ENCODE measurements around the gene FKTN. TPM values are rescaled to one million over a fixed set of nuclear protein-coding genes. Genes with fewer than 3 reads are reported as not detected.
A peak's percentile ranks its signal among the peaks of the same experiment; 100 is the strongest.
"Not testable (repeated sequence)": the region's sequence is repeated elsewhere in the genome, so short reads cannot be mapped to it uniquely, and the experiment has no call there.

Gene FKTN
- total RNA-seq, 2 donors from 2014 or later, result 11.7 to 20.8 TPM

DNA sequence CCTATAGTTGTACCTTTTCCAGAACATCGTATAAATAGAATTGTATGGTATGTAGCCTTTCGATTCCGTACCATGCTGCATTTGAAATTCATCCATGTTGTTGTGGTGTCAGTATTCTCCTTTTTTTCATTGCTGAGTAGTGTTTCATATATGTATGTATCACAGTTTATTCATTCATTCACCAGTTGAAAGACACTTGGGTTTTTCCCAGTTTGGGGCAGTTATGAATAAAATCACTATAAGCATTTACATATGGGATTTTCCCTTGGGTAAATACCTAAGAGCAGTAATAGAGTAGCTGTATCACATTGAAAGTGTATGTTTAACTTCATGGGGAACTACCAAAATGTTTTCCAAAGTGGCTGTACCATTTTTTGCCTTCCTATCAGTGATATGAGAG is 16.1 kb upstream of the FKTN start:
- 100% methylated on average over 3 of the region's 3 CpGs; no CpG with 5 or more reads in 1 of the 2 experiments for WGBS, 2 experiments (ENCODE audit: insufficient coverage in 1 of 2, insufficient read length in 1 of 2)
- peaks cover 44% of the 10 kb centered on the region for H3K36me3 Mint-ChIP-seq (ENCODE audit: low read depth)

DNA sequence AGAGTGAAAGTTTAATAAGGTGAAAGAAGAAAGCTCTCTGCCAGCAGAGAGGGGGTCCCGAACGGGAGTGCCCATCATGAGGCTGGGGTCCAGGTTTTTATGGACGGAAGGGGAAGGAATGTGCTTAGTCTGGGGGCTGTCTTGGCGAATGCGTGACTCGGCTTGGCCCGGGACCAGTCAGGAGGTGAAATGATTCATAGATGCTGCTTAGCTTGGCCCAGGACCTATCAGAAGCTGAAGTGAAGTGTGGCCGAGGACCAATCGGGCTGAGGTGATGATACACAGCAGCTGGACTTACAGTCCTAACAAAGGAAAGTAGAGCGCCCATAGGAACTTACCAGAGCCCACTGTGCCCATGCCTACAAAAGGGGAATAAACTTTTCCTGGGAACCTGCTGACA is 3.9 kb upstream of the FKTN start:
- no peak overlapping the region for H3K9ac ChIP-seq (ENCODE audit: extremely low read depth, low read length, poor library complexity, severe bottlenecking)
- WGBS, 2 experiments (ENCODE audit: insufficient coverage in 1 of 2, insufficient read length in 1 of 2), result 91 to 93% methylated on average over 6 to 10 of the region's 10 CpGs
- Mint-ChIP-seq H3K4me1 (peaks cover 11% of the 10 kb centered on the region), H3K4me3 (no peak overlapping the region), H3K9me3 (no peaks in the 10 kb centered on the region), H3K36me3 (ENCODE audit: low read depth) (no peaks in the 10 kb centered on the region), H3K27me3 (ENCODE audit: insufficient read depth) (peaks cover 15% of the 10 kb centered on the region), H3K27ac (peak overlapping the region; percentile 16)
- peaks cover 3% of the 10 kb centered on the region for H3K4me1 ChIP-seq (ENCODE audit: control insufficient read depth, insufficient read depth, low read length)
- no peaks in the 10 kb centered on the region for H3K9me3 ChIP-seq (ENCODE audit: control insufficient read depth, low read length)
- DNase-seq, result peak; percentile 48
- H3K36me3 ChIP-seq (ENCODE audit: control insufficient read depth, insufficient read depth, low read length), result no peaks in the 10 kb centered on the region
- TF ChIP-seq, protein P1, sequence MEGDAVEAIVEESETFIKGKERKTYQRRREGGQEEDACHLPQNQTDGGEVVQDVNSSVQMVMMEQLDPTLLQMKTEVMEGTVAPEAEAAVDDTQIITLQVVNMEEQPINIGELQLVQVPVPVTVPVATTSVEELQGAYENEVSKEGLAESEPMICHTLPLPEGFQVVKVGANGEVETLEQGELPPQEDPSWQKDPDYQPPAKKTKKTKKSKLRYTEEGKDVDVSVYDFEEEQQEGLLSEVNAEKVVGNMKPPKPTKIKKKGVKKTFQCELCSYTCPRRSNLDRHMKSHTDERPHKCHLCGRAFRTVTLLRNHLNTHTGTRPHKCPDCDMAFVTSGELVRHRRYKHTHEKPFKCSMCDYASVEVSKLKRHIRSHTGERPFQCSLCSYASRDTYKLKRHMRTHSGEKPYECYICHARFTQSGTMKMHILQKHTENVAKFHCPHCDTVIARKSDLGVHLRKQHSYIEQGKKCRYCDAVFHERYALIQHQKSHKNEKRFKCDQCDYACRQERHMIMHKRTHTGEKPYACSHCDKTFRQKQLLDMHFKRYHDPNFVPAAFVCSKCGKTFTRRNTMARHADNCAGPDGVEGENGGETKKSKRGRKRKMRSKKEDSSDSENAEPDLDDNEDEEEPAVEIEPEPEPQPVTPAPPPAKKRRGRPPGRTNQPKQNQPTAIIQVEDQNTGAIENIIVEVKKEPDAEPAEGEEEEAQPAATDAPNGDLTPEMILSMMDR (conservative IDR thresholded peaks at IDR 0.05), result no peak
- H3K4me3 ChIP-seq (ENCODE audit: low read length), result no peak overlapping the region
- peaks cover 6% of the 10 kb centered on the region for H3K27me3 ChIP-seq (ENCODE audit: control insufficient read depth, insufficient read depth, low read length, poor library complexity, severe bottlenecking)
- no peak overlapping the region for H3K27ac ChIP-seq (ENCODE audit: low read depth, low read length)

More for the DNA sequence above, 16.1 kb upstream of the FKTN start:
- no peaks in the 10 kb centered on the region for H3K27me3 ChIP-seq (ENCODE audit: control insufficient read depth, insufficient read depth, low read length, poor library complexity, severe bottlenecking)
- peaks cover 6% of the 10 kb centered on the region for H3K4me1 ChIP-seq (ENCODE audit: control insufficient read depth, insufficient read depth, low read length)
- no peak overlapping the region for H3K27ac ChIP-seq (ENCODE audit: low read depth, low read length)
- DNase-seq, result no peak
- H3K9me3 ChIP-seq (ENCODE audit: control insufficient read depth, low read length), result no peaks in the 10 kb centered on the region
- TF ChIP-seq, protein P1 (conservative IDR thresholded peaks at IDR 0.05), result no peak
- H3K4me3 Mint-ChIP-seq, result no peak overlapping the region
- H3K9me3 Mint-ChIP-seq, result peaks cover 13% of the 10 kb centered on the region
- H3K36me3 ChIP-seq (ENCODE audit: control insufficient read depth, insufficient read depth, low read length), result peaks cover 47% of the 10 kb centered on the region
- H3K4me3 ChIP-seq (ENCODE audit: low read length), result no peak overlapping the region
- H3K9ac ChIP-seq (ENCODE audit: extremely low read depth, low read length, poor library complexity, severe bottlenecking), result no peak overlapping the region
- H3K4me1 Mint-ChIP-seq, result peaks cover 4% of the 10 kb centered on the region
- H3K27me3 Mint-ChIP-seq (ENCODE audit: insufficient read depth), result no peaks in the 10 kb centered on the region
- no peak overlapping the region for H3K27ac Mint-ChIP-seq

DNA sequence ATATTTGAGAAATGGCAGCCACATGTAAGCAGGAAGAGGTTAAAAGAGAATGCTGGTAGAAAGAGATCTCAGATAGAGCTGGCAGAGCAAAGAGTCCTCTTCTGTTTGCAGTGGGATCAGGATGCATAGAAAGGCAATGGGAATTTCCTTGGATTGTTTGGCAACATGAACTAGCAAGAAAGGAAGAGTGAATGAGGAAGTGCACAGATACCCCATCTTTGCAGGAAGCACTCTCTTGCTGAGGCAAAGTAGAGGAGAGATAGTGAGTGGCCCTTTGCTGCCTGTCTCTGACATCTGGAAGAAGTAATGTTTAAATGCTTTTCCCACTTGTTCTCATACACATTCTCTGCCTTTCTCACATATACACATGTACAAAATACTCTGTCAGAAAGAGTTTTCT is 14.5 kb downstream of the FKTN start:
- no peaks in the 10 kb centered on the region for H3K27me3 Mint-ChIP-seq (ENCODE audit: insufficient read depth)
- H3K9me3 Mint-ChIP-seq, result peaks cover 20% of the 10 kb centered on the region
- no peak overlapping the region for H3K27ac Mint-ChIP-seq
- no peaks in the 10 kb centered on the region for H3K27me3 ChIP-seq (ENCODE audit: control insufficient read depth, insufficient read depth, low read length, poor library complexity, severe bottlenecking)
- no peak overlapping the region for H3K4me3 ChIP-seq (ENCODE audit: low read length)
- H3K9ac ChIP-seq (ENCODE audit: extremely low read depth, low read length, poor library complexity, severe bottlenecking), result no peak overlapping the region
- H3K36me3 Mint-ChIP-seq (ENCODE audit: low read depth), result peaks cover 20% of the 10 kb centered on the region
- peaks cover 12% of the 10 kb centered on the region for H3K36me3 ChIP-seq (ENCODE audit: control insufficient read depth, insufficient read depth, low read length)
- DNase-seq, result no peak
- H3K4me3 Mint-ChIP-seq, result no peak overlapping the region
- H3K27ac ChIP-seq (ENCODE audit: low read depth, low read length), result no peak overlapping the region
- H3K9me3 ChIP-seq (ENCODE audit: control insufficient read depth, low read length), result no peaks in the 10 kb centered on the region
- no peaks in the 10 kb centered on the region for H3K4me1 Mint-ChIP-seq
- H3K4me1 ChIP-seq (ENCODE audit: control insufficient read depth, insufficient read depth, low read length), result no peaks in the 10 kb centered on the region
- TF ChIP-seq, protein P1 (conservative IDR thresholded peaks at IDR 0.05), result no peak

DNA sequence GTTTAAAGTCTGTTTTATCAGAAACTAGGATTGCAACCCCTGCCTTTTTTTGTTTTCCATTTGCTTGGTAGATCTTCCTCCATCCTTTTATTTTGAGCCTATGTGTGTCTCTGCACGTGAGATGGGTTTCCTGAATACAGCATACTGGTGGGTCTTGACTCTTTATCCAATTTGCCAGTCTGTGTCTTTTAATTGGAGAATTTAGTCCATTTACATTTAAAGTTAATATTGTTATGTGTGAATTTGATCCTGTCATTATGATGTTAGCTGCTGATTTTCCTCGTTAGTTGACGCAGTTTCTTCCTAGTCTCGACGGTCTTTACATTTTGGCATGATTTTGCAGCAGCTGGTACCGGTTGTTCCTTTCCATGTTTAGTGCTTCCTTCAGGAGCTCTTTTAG is 22.0 kb downstream of the FKTN start:
- H3K4me1 Mint-ChIP-seq; DNase-seq; H3K27ac ChIP-seq (ENCODE audit: low read depth, low read length); H3K4me3 Mint-ChIP-seq; H3K9me3 ChIP-seq (ENCODE audit: control insufficient read depth, low read length); H3K27me3 ChIP-seq (ENCODE audit: control insufficient read depth, insufficient read depth, low read length, poor library complexity, severe bottlenecking); H3K27ac Mint-ChIP-seq; H3K4me3 ChIP-seq (ENCODE audit: low read length); H3K27me3 Mint-ChIP-seq (ENCODE audit: insufficient read depth); H3K9ac ChIP-seq (ENCODE audit: extremely low read depth, low read length, poor library complexity, severe bottlenecking); H3K36me3 ChIP-seq (ENCODE audit: control insufficient read depth, insufficient read depth, low read length); H3K4me1 ChIP-seq (ENCODE audit: control insufficient read depth, insufficient read depth, low read length): not testable (repeated sequence)
- peaks cover 13% of the 10 kb centered on the region for H3K9me3 Mint-ChIP-seq
- H3K36me3 Mint-ChIP-seq (ENCODE audit: low read depth), result peaks cover 20% of the 10 kb centered on the region
- 98 to 100% methylated on average over 2 to 4 of the region's 6 CpGs for WGBS, 2 experiments (ENCODE audit: insufficient coverage in 1 of 2, insufficient read length in 1 of 2)

DNA sequence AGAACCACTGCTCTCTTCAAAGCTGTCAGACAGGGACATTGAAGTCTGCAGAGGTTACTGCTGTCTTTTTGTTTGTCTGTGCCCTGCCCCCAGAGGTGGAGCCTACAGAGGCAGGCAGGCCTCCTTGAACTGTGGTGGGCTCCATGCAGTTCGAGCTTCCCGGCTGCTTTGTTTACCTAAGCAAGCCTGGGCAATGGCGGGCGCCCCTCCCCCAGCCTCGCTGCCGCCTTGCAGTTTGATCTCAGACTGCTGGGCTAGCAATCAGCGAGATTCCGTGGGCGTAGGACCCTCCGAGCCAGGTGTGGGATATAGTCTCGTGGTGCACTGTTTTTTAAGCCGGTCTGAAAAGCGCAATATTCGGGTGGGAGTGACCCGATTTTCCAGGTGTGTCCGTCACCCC is 23.6 kb downstream of the FKTN start:
- H3K27ac ChIP-seq (ENCODE audit: low read depth, low read length); H3K9me3 Mint-ChIP-seq; H3K4me3 ChIP-seq (ENCODE audit: low read length); H3K4me1 Mint-ChIP-seq; H3K9ac ChIP-seq (ENCODE audit: extremely low read depth, low read length, poor library complexity, severe bottlenecking); H3K27me3 Mint-ChIP-seq (ENCODE audit: insufficient read depth); H3K36me3 ChIP-seq (ENCODE audit: control insufficient read depth, insufficient read depth, low read length); H3K4me1 ChIP-seq (ENCODE audit: control insufficient read depth, insufficient read depth, low read length); H3K27me3 ChIP-seq (ENCODE audit: control insufficient read depth, insufficient read depth, low read length, poor library complexity, severe bottlenecking); H3K9me3 ChIP-seq (ENCODE audit: control insufficient read depth, low read length); H3K36me3 Mint-ChIP-seq (ENCODE audit: low read depth): not testable (repeated sequence)
- 51% methylated on average over 16 of the region's 16 CpGs; no CpG with 5 or more reads in 1 of the 2 experiments for WGBS, 2 experiments (ENCODE audit: insufficient coverage in 1 of 2, insufficient read length in 1 of 2)
- H3K4me3 Mint-ChIP-seq, result peak overlapping the region; percentile 56
- peak overlapping the region; percentile 94 for H3K27ac Mint-ChIP-seq
- peak; percentile 65 for DNase-seq

Measured in endodermal cell (in vitro differentiated cells).